NCI-H1092 treated with DMSO at 0.1 percent for 48 hours (cell line): ENCODE data around the gene ISOC1.

Source experiments
- DNase-seq: peaks from one replicate; lab custom pipeline; 2025; lab: John Stamatoyannopoulos, UW

ISOC1 gene

GRCh38 chr5:129094087-129094923 lies at the start of gene ISOC1:
TSS of gene ISOC1 (plus strand) at chr5:129094749. CDS start at chr5:129094767, 18 bp downstream.
- DNase-seq: peak; percentile 82

DNA sequence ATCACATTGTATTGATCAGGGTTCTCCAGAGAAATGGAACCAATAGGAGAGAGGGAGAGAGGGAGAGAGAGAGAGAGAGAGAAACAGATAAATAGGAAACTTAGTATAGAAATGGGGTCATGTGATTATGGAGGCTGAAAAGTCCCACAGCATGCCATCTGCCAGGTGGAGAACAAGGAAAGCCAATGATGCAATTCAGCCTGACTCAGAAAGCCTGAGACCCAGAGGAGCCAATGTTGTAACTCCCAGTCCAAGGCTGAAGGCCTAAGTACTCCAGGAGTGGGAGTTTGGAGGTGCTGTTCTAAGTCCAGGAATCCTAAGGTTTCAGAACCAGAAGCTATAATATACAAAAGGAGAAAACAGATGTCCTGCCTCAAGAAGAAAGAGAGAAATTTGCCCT lies 48.4 kb upstream of the ISOC1 start:
- DNase-seq: no peak

GRCh38 chr5:129048509-129048908 lies 46.0 kb upstream of the ISOC1 start:
- DNase-seq: no peak

DNA sequence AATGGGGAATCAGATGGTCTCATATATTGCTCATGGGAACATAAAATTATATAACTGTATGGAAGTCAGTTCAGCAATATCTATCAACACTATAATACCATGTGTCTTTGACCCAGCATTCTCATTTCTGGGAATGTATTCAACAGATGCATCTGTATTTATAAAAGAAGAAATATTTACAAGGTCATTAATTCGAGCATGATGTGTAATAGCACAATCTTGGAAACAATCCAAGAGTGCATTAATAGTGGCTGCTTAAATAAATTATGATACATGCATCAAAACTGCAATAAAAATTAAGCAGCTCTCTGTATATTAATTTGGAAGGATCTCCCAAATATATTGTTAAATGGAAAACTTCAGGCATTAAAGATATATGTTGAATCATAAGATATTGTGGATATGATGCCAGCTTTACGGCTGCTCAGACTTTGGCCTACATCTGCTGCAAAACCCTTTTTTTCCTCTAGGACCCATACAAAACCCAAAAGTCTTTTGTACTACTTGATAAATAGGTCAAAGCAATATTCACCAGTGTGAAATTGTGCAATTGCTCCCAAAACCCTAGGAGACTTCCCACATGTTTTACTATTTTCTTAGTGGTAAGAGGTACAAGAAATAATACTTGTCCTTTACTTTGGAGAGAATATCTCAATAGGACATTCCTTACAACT lies 45.3 kb upstream of the ISOC1 start:
- DNase-seq: no peak

- DNase-seq: no peak
These were observed 43.3 kb upstream of the ISOC1 start for GRCh38 chr5:129051283-129051682.

GRCh38 chr5:129053438-129053837 lies 41.1 kb upstream of the ISOC1 start:
- no peak for DNase-seq

GRCh38 chr5:129057329-129057728 lies 37.2 kb upstream of the ISOC1 start:
- no peak for DNase-seq

DNA sequence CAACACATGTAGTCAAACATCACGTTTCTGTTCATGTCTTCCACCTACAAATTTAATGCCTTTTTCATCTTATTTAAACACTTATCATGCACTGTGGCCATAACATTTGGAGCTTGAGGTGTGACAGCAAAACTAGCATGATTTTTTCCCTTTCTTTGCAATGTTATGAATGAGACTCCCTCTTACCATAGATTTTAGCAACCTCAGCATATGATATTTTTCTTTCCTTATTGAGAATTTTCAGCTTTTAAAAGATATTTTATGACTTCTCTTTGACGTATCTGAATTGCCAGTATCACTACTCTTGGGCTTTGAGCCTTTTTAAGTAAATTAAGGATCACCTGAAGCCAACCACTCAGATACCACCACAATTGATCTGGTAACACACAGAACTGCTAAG lies 32.7 kb upstream of the ISOC1 start:
- no peak for DNase-seq

- peak; percentile 55 for DNase-seq
These were observed 31.0 kb upstream of the ISOC1 start for GRCh38 chr5:129063483-129064113.

DNA sequence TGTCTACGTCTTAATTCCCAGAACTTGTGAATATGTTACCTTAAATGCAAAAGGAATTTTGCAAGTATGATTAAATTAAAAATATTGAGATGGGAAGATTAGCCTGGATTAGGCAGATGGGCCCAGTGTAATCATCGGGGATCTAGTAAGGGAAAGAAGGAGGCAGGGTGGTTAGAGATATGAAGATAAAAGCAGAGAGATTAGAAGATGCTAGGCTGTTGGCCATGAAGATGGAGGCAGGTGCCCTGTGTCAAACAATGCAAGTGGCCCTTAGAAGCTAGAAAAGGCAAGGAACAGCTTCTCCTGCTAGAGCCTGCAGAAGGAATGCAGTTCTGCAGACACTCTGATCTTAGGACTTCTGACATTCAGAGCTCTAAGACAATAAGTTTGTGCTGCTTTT lies 28.8 kb upstream of the ISOC1 start:
- DNase-seq: no peak

DNA sequence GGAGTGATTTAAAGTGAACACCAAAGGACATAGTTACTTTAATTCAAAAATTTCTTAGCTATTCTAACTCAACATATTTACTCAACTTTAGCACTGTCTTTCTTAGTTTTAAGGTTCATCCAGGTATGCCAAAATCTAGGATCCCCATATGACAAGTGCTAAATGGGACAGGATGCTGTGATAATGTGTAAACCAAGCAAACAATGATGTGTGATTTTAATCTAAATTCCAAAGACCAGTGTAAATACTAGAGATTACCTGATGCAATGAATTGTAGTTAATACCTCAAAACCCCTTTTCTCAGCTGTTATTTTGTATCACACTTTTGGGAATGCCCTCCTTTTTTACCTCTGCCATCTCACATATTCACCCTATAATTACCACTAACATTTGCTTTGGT lies 26.8 kb upstream of the ISOC1 start:
- no peak for DNase-seq

DNA sequence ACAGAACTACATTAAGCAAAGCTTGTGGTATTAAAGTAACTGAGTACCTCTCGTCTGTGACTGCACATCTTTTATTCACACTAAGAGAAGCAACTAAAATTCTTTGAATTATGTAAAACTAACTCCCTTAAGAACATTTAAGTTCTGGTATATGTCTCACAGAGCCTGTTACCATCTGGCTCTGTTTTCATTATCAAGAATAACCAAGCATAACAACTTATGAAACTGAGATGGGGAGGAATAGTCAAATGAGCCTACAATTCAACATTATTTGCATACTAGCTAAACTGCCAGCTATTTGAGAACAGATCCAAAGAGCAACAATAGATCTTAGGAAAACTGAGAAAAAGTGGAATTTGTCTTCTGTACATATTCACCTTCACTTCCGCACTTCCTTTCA lies 25.3 kb upstream of the ISOC1 start:
- DNase-seq: no peak

- no peak for DNase-seq
These were observed 21.4 kb upstream of the ISOC1 start for GRCh38 chr5:129073111-129073510.

DNA sequence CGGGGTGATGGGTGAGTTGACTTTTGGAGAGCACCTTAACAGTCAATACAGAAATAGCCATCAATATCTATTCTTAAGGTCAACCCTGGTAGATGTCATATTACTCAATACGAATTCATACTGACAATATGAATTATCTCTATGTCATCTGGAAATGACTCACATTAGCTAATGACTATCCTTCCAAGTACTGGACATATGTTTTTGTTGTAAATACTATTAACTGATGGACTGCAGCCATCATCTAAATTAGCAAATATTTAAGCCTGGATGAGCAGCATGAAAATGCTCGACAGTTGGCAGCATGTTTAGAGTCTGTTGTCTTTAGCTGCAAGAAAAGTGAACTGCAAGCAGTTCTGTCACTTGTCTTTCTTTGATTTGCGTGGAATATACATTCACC lies 19.6 kb upstream of the ISOC1 start:
- DNase-seq: no peak

DNA sequence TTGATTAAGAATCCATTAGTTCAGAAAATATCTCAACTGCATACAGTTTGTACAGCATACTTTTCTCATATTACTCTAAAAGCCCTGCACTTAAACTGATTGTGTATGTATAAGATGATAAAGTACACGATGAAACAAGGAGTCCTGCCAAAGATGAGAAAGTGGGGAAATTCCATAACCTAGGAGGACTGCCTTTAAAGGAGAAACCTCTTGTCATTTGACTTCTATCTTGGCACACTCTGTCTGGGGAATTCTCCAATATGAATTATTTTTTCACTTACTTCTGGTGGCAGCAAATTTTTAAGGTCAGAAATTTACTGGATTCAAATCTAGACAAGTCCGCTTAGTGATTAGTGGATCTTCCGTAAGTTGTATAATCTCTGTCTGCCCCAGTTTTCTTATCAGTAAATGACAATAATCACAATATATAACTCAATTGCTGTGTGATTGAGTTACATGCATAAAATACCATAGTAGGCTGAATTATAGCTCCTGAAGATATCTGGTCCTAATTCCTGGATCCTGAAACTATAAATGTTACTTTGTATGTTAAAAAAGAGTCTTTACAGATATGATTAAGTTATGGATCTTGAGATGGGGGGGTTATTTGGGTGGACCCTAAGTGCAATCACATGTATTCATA lies 17.0 kb upstream of the ISOC1 start:
- no peak for DNase-seq

- DNase-seq: no peak
These were observed 16.3 kb upstream of the ISOC1 start for GRCh38 chr5:129078247-129078646.

DNA sequence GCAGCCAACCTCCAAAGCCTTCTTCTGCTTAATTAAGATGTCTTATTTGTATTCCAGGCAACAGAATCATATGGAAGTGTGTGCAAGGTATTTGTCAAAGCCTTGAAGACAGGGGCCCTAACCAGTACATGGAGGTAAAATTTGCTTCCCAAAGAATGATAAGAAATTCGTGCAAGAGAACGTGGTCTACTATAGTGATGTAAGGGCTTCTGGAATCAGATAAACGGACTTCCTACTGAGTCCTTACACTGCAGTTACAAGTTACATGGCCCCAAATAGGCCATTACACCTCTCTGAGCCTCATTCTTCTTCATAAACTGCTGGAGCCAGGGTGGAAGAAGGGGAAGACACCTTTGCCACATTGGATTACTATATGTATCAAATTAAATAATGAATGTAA lies 15.9 kb upstream of the ISOC1 start:
- no peak for DNase-seq

DNA sequence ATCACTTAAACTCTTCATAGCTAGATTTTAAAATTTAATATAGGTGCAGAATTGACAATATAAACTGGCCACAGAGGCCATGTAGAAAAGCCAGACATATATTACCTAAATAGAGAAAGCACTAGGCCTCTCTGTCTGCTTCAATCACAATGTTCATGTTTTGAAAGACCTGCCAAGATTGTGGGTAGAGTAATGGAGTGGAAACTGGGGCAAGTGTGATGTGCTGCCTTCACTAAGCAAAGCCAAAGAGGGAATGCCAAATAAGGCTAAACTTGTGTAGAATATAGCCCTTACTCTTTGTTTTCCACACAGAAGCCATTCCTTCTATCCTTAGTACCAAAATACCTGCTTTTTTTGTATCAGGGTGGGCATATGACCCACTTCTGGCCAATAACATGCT lies 15.1 kb upstream of the ISOC1 start:
- no peak for DNase-seq

DNA sequence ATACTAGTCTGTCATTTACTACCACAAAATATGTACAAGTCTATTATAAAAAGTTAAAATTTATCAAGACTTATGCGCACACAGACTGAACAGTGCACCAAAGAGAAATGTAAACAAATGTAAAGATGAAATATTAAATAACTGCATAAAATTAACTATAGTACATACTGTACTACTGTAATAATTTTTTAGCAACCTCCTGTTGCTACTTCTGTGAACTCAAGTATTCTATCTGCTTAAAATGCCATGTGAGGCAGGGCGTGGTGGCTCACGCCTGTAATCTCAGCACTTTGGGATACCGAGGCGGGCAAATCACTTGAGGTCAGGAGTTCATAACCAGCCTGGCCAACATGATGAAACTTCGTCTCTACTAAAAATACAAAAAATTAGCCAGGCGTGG lies 13.8 kb upstream of the ISOC1 start:
- no peak for DNase-seq

- no peak for DNase-seq
These were observed 12.1 kb upstream of the ISOC1 start for GRCh38 chr5:129082225-129083136.
